ENCODE measurements around the gene PBX1. TPM values are rescaled to one million over a fixed set of nuclear protein-coding genes. Genes with fewer than 3 reads are reported as not detected.
"Not testable (repeated sequence)": the region's sequence is repeated elsewhere in the genome, so short reads cannot be mapped to it uniquely, and the experiment has no call there.

Gene PBX1
- total RNA-seq, 1 donor from 2014 or later = 4.8 TPM

DNA sequence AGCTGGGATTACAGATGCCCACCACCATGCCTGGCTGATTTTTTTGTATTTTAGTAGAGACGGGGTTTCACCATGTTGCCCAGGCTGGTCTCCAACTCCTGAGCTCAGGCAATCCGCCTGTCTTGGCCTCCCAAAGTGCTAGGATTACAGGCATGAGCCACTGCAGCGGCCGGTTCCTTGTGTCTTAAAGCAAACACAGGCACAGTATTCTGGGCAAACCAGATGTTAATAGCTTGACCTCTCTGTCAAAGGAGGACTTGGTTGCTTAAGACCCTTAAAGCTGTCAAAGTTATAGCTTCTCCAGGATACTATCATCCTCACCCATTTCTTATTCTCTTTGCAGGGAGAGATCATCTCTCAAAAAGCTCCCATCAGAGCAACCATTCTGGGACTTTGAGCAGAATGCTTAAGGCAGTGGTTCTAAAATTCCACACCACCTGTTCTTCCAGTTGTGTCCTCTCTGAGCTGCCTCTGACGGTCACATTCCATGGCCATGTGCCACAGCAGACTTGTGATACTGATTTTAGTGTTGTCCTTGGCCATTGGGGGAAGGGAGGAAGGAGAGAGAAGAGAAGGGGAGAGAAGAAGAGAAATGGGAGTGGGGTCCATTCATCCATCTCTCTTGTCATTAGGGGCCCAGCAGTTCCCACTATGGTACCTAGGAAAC is 81.8 kb downstream of the PBX1 start:
- no peak for DNase-seq (ENCODE audit: low read depth, low spot score)

DNA sequence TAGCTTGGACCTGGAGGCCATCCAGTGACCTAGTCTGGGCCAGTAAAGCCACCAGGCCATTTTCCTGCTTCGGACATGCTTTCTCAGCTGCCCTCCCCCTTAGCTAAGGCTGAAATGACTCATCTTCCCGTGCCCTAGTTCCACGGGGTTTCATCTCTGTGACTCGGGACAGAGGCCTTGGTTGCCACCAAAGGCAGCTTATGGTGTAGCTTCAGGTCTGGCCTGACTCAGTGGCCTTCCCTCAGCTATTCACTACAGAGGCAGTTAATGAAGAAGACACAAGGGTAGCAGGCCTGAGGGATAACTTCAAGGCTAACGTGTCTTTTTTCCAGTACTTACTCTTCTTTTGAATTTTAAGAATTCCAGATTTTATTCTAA is 82.4 kb downstream of the PBX1 start:
- no peak for DNase-seq (ENCODE audit: low read depth, low spot score)

DNA sequence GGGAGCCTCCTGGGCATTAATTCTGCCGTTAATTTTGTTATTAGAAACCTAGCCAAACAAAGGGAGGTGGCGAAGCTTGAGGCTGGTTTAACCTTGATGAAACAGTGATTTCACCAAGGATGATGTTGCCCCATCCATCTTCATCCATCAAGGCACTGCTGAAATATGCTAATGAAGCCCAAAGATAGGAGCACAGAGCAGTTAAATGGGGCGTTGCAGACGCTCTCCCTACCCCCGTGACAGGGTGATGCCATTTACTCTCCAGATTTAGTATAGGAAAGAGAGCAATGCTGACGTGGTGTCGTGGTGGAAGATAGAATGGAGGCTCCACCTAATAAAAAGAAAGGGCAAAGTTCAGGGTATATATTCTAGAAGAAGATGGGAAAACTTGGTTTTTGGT is 84.0 kb downstream of the PBX1 start:
- DNase-seq (ENCODE audit: low read depth, low spot score) = no peak

DNA sequence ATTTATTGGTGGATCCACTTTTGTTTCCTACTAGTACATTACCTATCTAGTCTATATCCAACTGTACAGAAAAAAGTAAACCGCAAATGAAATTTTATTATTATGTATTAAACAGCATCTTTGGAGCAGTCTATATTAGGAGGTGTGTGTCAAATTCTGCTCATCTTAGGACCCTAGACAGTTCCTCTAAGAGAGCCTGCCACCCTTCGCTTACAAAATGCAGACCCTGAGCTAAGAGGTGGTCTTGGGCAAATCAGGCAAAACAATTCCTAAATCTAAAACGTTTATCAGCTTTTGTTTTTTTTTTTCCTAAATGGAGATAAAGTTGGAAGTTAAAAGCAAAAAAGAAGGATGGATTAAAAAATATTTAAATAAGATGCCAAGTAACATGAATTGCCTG is 85.3 kb downstream of the PBX1 start:
- no peak for DNase-seq (ENCODE audit: low read depth, low spot score)

DNA sequence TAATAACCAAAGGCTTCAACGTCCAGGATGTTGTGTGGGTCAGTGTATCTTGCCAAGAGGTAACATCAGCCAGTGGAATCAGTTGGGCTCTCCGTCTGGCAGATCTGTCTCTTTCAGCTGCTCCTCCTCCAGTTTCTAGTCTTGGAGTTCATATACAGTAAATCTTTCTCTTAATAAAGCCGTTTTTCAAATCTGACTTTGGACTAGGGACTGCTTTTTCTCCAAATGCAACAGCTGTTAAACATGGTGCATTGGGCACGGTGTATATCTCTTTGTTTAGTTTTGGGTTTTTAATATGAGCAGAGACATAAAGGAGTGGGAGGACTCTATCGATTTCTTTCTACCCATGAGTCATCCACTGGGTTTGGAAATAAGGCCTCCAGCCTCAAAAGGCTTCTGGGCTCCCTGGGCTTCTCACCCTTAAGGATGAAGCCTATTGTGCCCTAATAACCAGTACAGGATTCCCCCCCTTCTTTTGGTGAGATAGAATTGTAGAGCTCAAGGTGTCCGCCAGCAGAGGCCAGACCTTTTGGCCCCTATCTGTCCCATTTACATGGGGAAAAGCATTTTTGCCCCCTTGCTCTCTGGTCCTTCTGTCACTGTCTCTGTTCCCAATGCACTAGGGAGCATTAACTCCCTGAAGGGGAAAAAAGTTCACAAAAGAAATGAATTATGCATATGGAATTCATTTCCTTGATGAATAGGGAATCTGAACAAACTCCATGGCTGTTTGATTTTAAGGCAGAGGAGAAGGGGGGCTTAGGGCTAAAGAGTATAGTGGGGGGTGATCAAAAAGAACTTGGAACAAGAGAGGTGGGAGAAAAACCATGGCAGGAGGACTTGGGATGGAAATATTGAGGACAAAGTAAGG is 86.0 kb downstream of the PBX1 start:
- no peak for DNase-seq (ENCODE audit: low read depth, low spot score)

DNA sequence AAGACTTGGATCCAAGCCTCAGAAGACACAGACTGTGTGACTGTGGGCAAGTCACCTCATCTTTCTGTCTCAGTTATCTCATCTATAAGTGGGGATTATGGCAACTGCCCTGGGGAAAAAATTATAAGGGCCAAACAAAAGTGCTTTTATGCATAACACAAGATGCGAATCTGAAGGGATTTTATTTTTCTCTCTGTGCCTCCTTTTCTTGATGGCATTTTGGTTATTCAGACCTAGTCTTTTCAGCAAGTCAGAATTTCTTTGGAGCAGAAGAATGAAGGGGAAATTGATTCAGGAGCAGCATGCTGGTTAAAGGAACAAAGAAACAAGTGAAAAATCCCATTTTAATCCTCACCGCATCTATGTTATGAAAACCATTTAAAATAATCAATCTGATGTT is 86.9 kb downstream of the PBX1 start:
- no peak for DNase-seq (ENCODE audit: low read depth, low spot score)

DNA sequence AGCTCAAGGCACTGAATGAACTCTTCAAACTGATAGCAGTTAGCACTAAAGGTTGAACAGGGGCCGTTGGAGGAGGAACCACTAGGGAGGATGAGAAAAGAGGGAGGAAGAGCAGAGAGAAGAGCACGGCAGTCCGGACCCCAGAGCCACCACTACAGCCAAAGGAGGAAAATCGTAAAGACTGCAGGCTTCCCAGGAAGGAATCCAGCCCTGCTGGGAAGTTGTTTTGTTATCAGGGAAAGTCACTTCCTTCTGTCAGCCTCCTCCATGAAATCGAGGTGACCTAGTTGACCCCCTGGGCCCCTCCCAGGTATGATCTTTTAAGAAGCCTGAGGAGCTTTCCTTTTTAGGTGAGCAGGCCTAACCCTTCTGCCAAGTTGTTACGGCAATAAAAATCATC is 88.2 kb downstream of the PBX1 start:
- DNase-seq (ENCODE audit: low read depth, low spot score) = no peak

DNA sequence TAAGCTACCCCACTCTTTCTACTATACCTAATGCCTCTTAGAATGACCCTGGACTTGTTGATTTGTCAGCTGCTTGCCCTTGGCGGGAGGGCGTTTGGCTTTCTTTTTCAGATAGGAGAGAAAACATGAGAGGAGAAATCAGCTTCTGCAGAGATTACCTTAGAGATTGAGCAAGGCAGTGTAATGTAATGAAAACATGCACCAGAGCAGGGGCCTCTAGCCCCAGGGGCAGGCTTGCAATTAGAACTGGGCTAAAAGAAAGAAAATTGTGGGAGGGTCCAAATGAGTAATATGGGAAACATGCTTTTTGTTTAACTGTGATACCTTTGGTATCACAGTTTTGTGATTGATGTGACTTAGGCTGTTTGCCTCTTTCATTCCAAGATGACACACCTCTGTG is 89.7 kb downstream of the PBX1 start:
- DNase-seq (ENCODE audit: low read depth, low spot score) = no peak

DNA sequence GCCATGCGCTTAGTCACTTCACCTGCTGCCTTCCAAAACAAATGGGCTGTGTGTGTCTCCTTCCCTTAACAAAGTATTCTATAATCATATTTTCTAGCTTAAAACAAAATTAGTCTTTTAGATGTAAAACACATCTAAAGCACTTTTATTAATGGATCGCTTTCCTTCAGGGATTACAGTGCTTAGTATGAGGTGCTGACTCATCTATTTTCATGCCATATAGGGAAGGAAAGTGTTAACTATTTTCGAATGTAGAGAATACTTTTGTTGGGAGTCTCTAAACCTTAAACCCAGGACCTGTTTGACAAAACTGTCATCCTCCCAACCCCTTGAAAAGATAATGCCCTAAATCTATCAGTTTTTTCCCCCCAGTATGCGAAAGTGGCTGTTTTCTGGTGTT is 90.2 kb downstream of the PBX1 start:
- no peak for DNase-seq (ENCODE audit: low read depth, low spot score)

DNA sequence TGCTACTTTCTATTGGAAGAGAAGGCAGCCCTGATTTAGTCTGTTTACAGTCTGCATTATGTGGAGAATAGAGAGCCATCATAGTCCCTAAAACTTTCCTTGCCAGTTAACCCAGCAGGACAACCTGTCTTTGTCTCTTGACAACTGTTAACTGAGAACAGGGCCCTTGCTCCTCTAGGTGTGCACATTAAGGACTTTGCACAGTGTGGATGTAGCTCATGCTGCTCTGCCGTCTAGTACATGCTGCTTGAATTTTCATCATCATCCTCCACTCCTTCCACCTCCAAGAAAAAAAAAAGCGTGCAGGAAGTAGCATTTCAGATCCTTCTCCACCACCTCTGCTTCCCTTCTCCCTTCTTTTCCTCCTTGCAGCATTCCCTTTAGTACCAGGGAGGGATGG is 91.5 kb downstream of the PBX1 start:
- DNase-seq (ENCODE audit: low read depth, low spot score) = no peak

DNA sequence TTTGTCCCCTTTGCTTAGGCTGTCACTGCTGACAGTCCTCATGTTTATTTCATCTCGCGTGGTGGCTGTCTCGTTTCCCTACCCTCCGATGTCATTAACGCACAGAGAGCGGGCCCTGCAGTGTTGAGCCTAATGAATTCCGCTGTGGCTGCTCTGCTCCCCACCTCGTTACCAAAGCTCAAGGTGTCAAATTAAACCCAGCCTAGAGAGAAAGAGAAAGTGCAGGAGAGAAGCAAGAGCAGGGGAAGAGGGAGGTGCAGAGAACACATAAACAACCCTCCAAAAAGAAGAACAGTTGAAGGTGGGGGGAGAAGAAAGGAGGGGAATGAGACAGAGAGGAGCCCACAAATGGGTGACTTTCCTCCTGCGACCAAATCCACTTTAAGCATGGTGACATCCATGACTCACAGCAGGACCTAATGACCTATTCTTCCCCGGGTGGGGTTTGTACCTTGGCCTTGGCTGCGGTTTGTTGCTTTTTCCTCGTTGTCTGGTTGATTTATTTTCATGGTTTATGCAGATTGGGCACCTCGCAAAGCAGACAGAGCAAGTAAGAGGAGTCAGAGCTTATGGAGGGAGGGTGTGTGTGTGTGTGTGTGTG is 92.5 kb downstream of the PBX1 start:
- no peak for DNase-seq (ENCODE audit: low read depth, low spot score)

DNA sequence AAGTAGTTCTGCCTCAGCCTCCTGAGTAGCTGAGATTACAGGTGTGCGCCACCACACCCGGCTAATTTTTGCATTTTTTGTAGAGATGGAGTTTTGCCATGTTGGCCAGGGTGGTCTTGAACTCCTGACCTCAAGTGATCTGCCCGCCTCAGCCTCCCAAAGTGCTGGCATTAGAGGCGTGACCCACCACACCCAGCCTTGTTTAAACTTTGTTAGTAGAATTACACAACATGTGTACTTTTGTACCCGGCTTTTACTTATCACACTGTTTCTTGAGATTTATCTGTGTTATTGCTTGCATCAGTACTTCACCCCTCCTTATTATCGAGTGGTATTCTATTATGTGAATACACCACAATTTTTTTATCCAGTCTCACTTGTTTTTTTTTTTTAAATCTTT is 94.0 kb downstream of the PBX1 start:
- not testable (repeated sequence) for DNase-seq (ENCODE audit: low read depth, low spot score)

DNA sequence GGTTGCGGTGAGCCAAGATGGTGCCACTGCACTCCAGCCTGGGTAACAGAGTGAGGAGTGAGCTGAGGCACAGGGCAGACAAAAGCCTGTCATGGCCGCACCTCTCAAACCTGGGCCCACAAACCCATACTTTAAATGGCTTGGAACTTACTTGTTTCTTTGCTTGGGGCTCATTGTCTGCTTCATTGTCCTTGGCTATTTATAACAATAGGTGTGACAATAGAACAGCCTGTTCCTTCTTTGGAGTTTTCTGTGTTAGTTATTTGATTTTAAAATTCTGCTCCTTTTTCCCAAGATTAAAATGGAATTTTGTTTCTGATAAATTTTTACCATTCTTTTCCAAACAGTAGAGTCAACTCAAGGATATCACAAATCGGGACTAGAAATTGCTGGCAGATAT is 94.7 kb downstream of the PBX1 start:
- no peak for DNase-seq (ENCODE audit: low read depth, low spot score)

DNA sequence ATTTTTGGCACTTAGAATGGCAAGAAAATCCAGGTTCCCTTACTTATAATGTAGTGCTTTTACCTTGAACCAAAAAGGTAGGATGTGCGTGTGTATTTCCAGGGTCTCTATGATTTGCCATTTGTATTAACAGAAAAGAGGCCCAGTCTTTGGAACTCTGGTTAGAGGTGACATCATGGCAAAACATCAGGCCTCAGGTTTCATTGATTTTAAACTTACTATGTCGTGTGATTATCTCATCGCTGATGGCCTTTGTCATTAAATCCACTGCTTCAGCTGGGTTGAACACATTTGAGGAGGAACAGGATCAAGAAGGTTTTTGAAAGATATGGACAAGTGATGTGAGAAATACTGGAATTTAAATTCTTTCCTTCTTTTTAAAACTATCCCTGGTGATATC is 95.2 kb downstream of the PBX1 start:
- no peak for DNase-seq (ENCODE audit: low read depth, low spot score)

DNA sequence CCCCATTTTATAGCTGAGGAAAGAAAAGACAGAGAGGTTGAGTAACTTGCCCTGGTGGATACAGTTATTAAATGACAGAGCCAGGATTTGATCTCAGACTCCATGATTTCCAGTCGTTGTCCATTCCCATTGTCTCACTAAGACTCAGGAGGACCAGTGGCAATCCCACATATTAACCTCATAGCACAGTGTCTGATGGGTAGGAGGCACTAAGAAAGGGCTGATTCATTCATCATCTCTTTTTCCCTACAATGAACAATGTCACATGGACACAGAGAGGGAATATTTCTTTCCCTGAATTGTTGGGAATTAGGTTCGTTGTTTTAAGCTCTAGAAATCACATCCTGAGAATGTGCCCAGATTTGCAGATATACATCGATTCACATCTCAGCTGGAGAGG is 99.9 kb downstream of the PBX1 start:
- no peak for DNase-seq (ENCODE audit: low read depth, low spot score)

DNA sequence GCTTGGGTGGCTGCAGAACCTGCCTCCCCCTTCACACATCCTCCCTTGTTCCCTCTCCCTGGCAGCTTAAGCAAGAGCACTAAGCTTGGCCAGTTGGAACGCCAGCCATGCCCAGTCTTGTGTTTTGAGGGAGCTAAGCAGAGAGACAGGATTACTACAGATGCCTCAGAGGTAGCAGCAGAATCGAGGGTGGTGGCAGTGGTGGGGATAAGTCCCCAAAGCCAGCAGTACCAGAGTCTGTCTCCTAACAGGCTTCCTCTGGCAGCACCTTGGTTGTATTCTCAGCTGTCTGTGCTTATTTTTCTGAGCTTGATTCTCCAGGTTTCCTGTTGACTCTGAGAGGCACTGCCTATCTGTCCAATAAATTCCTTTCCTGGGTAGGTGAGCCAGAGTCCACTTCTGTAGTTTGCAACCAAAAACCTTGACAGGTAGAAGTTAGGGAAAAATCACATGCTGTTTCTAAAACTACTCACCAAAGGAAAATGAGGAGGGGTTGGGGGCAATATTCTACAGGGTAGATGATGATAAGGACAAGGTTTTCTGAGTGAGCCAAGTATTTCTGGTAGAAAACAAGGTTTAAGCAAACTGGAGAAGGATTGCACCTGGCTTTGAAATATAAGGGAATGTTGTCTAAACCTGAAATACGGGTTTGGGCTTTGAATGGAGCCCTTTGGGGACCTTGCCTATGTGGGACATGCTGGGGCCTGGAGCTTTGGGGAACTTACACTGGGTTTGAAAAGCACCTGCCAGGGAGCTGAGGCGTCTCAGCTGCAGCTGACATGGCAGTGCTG is 100.8 kb downstream of the PBX1 start:
- DNase-seq (ENCODE audit: low read depth, low spot score) = no peak

DNA sequence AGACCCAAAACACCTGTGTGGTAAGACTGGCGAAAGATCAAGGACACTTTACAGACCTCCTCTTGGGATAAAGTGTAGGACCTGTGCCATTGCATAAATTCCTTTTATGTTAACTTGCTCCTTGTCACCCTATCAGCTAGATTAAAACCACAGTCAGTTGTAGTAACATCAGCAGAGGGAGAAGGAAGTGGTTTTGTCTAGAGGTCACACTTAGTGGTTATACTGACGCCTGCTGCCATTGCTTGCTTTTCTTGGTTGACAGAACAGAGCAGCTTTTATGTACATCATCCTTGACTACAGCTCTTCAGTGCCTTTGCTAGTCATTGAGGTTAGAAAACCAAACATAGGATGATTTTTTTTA is 101.4 kb downstream of the PBX1 start:
- no peak for DNase-seq (ENCODE audit: low read depth, low spot score)

DNA sequence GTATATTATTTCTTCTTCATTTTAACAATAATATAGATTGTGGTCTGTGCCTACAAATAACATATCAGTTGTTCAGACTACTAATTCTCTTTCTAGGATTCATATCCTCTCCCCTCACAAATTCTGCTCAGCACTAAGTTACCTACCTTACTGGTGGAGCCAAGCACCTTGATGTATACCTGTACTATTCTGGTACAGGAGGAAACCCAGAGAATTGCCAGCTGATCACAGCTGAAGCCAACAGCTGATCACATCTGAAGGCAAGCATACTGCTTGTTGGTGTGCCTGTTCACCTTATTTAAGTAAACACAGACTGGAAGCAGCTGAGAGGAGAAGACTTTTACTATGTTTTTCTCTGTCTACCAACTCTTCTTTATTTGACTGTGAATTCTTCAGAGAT is 101.8 kb downstream of the PBX1 start:
- DNase-seq (ENCODE audit: low read depth, low spot score) = no peak

DNA sequence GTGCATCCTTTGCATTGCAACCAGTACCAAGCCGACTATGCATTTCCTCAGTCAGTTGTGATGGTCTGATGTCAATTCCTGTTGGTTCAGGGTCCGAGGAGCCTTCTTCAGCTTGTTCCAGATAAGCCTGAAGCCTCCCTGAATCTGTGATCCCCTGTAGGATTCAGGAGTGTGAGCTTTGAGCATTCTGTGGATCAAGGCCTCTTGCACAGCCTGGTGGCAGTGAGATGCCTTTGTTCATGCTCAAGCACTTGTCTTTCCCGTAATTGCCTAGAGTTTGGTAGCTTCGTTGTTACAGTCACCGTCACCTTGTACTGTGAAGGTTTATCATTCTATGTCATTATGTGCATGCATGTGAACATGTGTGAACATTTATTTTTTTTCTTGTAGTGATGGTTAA is 103.5 kb downstream of the PBX1 start:
- DNase-seq (ENCODE audit: low read depth, low spot score) = no peak

DNA sequence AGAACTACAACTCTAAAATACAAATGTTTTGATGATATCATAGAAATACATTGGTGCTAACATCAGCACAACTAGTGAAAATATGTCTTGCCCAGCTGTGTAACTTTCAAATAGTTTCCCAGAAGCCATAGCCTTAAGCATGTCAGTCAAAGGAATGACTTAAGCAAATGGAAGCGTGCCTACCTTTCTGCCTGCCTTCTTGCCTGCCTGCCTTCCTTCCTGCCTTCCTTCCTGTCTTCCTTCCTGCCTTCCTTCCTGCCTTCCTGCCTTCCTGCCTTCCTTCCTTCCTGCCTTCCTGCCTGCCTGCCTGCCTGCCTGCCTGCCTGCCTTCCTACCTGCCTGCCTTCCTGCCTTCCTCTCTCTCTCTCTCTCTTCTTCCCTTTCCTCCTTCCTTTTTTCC is 104.0 kb downstream of the PBX1 start:
- no peak for DNase-seq (ENCODE audit: low read depth, low spot score)

DNA sequence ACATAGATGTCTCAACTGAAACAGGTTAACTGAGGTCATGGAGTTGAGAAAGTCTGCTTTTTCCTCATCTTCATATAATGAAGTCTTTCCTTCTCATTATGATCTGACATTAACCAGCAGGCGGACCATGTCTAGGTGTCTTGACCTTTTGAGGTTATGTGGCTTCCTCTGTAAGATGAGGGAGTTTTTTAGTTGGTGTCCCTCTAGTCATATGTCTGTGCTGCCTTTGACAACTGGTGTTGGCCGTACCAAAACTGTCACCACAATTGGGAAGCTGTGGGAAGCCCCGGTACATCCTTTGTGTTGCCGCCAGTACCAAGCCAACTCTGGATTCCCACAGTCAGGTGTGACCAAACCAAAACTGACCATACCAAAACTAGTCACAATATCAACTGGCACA is 105.1 kb downstream of the PBX1 start:
- no peak for DNase-seq (ENCODE audit: low read depth, low spot score)

DNA sequence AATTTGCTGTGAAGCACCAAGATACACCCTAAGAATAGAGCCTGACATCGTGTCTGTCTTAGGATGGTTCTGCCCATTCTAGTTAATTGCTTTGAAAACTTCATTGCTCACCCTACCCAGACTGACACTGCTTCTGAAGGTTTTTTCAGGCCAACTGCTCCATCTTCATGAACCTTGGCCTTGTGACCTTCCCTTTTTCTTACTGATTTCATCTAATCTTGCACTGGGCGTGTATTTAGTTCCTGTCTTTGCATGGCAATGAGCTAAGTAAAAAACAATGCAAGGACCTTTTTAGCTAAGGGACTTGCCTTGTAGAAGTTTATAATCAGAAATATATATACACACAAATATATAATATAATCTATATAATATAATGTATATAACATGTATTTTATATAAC is 108.0 kb downstream of the PBX1 start:
- DNase-seq (ENCODE audit: low read depth, low spot score) = no peak

Measured in pulmonary artery endothelial cell (primary cell).